Trophoblast cell (in vitro differentiated cells and primary cell): ENCODE measurements around the gene GOLGA6L10.
"Not testable (repeated sequence)": the region's sequence is repeated elsewhere in the genome, so short reads cannot be mapped to it uniquely, and the experiment has no call there.

Source experiments
- DNase-seq, 2 donors: peaks; one replicate each; pipeline ENCODE4 v3.0.0-alpha.2; 2016
- H2AFZ ChIP-seq: 2 replicates; pipeline ENCODE4 v1.6.1; 2013; ENCODE audit warnings: low read length, moderate library complexity, mild to moderate bottlenecking; ENCODE audit not compliant: insufficient read depth, poor library complexity
- H2AK5ac ChIP-seq: 2 replicates; pipeline ENCODE4 v1.6.1; 2013; ENCODE audit warnings: mild to moderate bottlenecking, low read length
- H2BK120ac ChIP-seq: 2 replicates; pipeline ENCODE4 v1.6.1; 2013; ENCODE audit warnings: low read length, mild to moderate bottlenecking, moderate library complexity; ENCODE audit not compliant: insufficient read depth, poor library complexity
- H2BK12ac ChIP-seq: 2 replicates; pipeline ENCODE4 v1.6.1; 2013; ENCODE audit warnings: mild to moderate bottlenecking, low read length, moderate library complexity
- H2BK5ac ChIP-seq: 2 replicates; pipeline ENCODE4 v1.6.1; 2013; ENCODE audit warnings: low read length, low read depth, moderate library complexity, mild to moderate bottlenecking; ENCODE audit not compliant: poor library complexity
- H3K14ac ChIP-seq: 2 replicates; pipeline ENCODE4 v1.6.1; 2013; ENCODE audit warnings: mild to moderate bottlenecking, low read length
- H3K18ac ChIP-seq: 2 replicates; pipeline ENCODE4 v1.6.1; 2013; ENCODE audit warnings: mild to moderate bottlenecking, low read length
- H3K23ac ChIP-seq: 2 replicates; pipeline ENCODE4 v1.6.1; 2013; ENCODE audit warnings: low read length
- H3K27ac ChIP-seq: 2 replicates; pipeline ENCODE4 v1.5.1; 2013; ENCODE audit warnings: low read depth, mild to moderate bottlenecking, inconsistent platforms, low read length, moderate library complexity
- H3K27me3 ChIP-seq: 2 replicates; pipeline ENCODE4 v1.6.1; 2013; ENCODE audit warnings: inconsistent platforms, mild to moderate bottlenecking, low read length, moderate library complexity; ENCODE audit not compliant: insufficient read depth
- H3K36me3 ChIP-seq, 2 experiments: 1 replicate in 1 of 2; 2 replicates in 1 of 2; pipeline ENCODE4 v1.6.1; 2013; ENCODE audit warnings: low read length in 2 of 2, mild to moderate bottlenecking in 2 of 2, moderate library complexity in 1 of 2; ENCODE audit not compliant: insufficient read depth in 2 of 2, control insufficient read depth in 1 of 2
- H3K4ac ChIP-seq: 2 replicates; pipeline ENCODE4 v1.6.1; 2013; ENCODE audit warnings: low read depth, mild to moderate bottlenecking, low read length, moderate library complexity
- H3K4me1 ChIP-seq, 2 experiments: 1 replicate in 1 of 2; 2 replicates in 1 of 2; pipeline ENCODE4 v1.6.1; 2013; ENCODE audit warnings: low read length in 2 of 2, mild to moderate bottlenecking in 2 of 2, moderate library complexity in 1 of 2; ENCODE audit not compliant: insufficient read depth in 2 of 2, control insufficient read depth in 1 of 2
- H3K4me2 ChIP-seq: 2 replicates; pipeline ENCODE4 v1.6.1; 2013; ENCODE audit warnings: inconsistent platforms, mild to moderate bottlenecking, low read length, moderate library complexity
- H3K4me3 ChIP-seq: 2 replicates; pipeline ENCODE4 v1.5.1; 2013; ENCODE audit warnings: mild to moderate bottlenecking, low read depth, low read length, inconsistent platforms
- H3K79me1 ChIP-seq: one replicate; pipeline ENCODE4 v1.6.1; 2013; ENCODE audit warnings: low read length
- H3K79me2 ChIP-seq: 2 replicates; pipeline ENCODE4 v1.6.1; 2013; ENCODE audit warnings: low read length, mild to moderate bottlenecking; ENCODE audit not compliant: control insufficient read depth, insufficient read depth, poor library complexity
- H3K9ac ChIP-seq: 2 replicates; pipeline ENCODE4 v1.6.1; 2013; ENCODE audit warnings: mild to moderate bottlenecking, low read length
- H3K9me3 ChIP-seq: 2 replicates; pipeline ENCODE4 v1.6.1; 2013; ENCODE audit warnings: low read depth, mild to moderate bottlenecking, control low read depth, inconsistent platforms, low read length; ENCODE audit not compliant: insufficient read depth
- H4K12ac ChIP-seq: 2 replicates; pipeline ENCODE4 v1.6.1; 2013; ENCODE audit warnings: low read depth, mild to moderate bottlenecking, low read length, moderate library complexity
- H4K8ac ChIP-seq: 2 replicates; pipeline ENCODE4 v1.6.1; 2013; ENCODE audit warnings: low read depth, mild to moderate bottlenecking, low read length, moderate library complexity
- H4K91ac ChIP-seq: one replicate; pipeline ENCODE4 v1.6.1; 2013; ENCODE audit warnings: low read depth, mild to moderate bottlenecking, low read length, moderate library complexity
- WGBS: extraction: QIAGEN DNeasy Blood & Tissue Kit; methylation state at CpG from one replicate; pipeline ENCODE4 v1.1.7; 2013; ENCODE audit warnings: missing lambda C conversion rate; ENCODE audit not compliant: insufficient read length, insufficient coverage; ENCODE audit errors: extremely low coverage; 5-methylcytosine and 5-hydroxymethylcytosine counted together

The GOLGA6L10 gene

DNA sequence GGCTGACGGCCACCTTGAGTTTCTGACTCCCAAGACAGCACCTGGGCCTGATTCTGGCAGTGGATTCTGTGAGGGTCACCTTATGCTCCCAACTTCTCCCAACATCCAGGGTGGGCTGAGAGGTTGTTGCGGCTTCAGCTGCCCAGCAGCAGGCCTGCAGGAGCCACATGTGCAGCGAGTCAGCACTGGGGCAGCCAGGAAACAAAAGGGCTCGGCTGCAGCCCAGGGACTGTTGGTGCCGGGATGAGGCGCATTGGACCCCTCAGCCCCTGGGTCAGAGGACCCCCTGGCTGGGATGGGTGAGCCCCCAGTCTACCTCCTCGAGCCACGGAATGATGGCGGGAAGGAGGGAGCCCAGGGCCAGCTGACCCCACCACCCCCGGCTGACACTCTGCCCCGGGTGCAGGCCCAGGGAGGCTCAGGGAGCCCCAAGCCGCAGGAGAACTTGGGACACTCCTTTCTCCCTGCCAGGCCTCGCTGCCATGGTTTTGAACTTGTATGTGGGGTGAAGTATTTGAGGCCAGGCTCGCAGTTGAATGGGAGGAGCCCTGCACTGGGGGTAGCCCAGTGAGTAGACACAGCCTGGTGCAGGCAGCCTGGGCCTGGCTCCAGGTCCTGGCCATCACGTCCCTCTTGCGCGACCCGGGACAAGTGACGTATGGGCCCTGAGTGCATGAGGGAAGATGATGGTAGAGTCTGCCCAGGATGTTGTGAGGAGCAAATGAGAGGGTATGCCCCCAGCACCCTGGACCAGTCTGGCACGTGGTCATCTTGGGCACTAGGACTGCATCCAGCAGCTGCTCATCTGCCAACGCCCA, 35.1 kb downstream of the GOLGA6L10 start:
- H3K9ac ChIP-seq, H2AK5ac ChIP-seq, H3K14ac ChIP-seq, H3K23ac ChIP-seq, H3K79me1 ChIP-seq, H3K27ac ChIP-seq, H2BK12ac ChIP-seq, H2BK120ac ChIP-seq, H3K18ac ChIP-seq, H4K12ac ChIP-seq, H2AFZ ChIP-seq, H3K27me3 ChIP-seq, H3K4me1 ChIP-seq, H3K4me2 ChIP-seq, H3K4ac ChIP-seq, H4K91ac ChIP-seq, H3K79me2 ChIP-seq, H3K4me3 ChIP-seq, H4K8ac ChIP-seq, H3K9me3 ChIP-seq, DNase-seq, H2BK5ac ChIP-seq, H3K36me3 ChIP-seq: not testable (repeated sequence)
- no CpG with 5 or more reads among the region's 21 CpGs for whole genome bisulfite sequencing

DNA sequence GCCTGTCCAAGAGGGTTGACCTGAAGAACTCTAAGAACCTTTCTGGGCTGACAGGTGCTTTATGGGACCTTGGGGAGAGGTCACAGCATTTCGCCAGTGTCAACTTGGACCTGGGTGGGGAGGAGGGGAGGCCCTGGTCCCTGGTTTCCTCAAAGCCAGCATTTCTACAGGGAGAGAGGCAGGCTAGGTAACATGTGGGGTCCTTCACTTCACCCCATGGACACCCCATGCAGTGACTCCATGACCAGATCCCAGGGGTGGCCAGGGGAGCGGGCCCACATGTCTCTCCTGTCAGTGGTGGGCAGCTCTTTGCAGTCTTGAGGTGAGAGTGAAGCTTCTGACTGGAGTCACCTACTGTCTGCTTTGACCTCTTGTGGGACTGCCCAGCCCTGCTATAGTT, 35.8 kb downstream of the GOLGA6L10 start:
- H4K8ac ChIP-seq: no peak overlapping the region
- no peak overlapping the region for H3K23ac ChIP-seq
- no peak overlapping the region for H3K4ac ChIP-seq
- H2BK5ac ChIP-seq: no peak overlapping the region
- H2AK5ac ChIP-seq: no peak overlapping the region
- no peaks in the 10 kb centered on the region for H3K27me3 ChIP-seq
- H3K9ac ChIP-seq: no peak overlapping the region
- H3K9me3 ChIP-seq: no peaks in the 10 kb centered on the region
- H2BK12ac ChIP-seq: no peak overlapping the region
- no peaks in the 10 kb centered on the region for H3K4me1 ChIP-seq
- H4K12ac ChIP-seq: no peak overlapping the region
- no peak overlapping the region for H3K27ac ChIP-seq
- DNase-seq: no peak
- H3K4me2 ChIP-seq: no peak overlapping the region
- no peak overlapping the region for H3K4me3 ChIP-seq
- no CpG with 5 or more reads among the region's 2 CpGs for WGBS
- H3K79me2 ChIP-seq: no peaks in the 10 kb centered on the region
- no peak overlapping the region for H4K91ac ChIP-seq
- H2AFZ ChIP-seq: no peak overlapping the region
- H2BK120ac ChIP-seq: no peak overlapping the region
- H3K79me1 ChIP-seq: no peaks in the 10 kb centered on the region
- no peak overlapping the region for H3K18ac ChIP-seq
- H3K36me3 ChIP-seq: no peaks in the 10 kb centered on the region
- H3K14ac ChIP-seq: no peak overlapping the region

DNA sequence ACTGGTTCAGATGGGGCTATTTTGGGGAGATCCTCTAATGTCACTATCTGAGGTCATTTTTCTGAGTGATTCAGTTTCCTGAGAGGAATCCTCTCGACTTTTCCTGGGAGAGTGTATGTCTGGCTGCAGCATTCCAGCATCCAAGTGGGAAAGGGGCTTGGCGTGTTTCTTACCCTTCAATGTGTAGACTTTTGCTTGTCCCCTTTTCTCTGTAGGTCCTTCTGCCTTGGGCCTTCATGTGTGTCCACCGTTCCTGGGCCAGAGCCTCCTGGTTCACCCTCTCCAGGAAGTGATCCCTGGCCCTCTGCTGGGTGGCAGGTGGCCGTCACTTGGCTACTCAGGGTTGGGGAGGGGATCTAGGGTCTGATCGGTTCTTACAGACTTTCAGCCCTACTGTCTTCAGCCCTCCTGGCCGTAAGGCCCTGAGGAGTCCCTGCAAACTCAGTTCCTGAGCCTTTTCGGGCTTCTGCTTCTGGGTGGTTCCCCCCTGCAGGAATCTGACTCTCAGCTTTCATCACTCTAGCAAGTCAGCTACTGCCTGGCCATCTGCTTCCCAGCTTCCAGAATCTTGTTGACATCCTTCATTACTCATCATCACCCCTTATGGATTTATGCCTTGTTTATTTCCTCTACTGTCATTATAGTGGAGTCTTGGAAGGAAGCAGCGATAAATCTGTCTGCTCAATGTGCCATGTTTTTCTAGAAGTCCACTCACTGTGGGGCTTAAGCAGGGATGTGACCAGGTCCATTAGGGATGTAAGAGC, 36.5 kb downstream of the GOLGA6L10 start:
- no peak overlapping the region for H4K12ac ChIP-seq
- WGBS: no CpG with 5 or more reads among the region's 8 CpGs
- no peak for DNase-seq
- H2BK5ac ChIP-seq: no peak overlapping the region
- no peak overlapping the region for H4K8ac ChIP-seq
- H3K4me1 ChIP-seq: no peaks in the 10 kb centered on the region
- no peak overlapping the region for H3K14ac ChIP-seq
- H2BK120ac ChIP-seq: no peak overlapping the region
- H3K23ac ChIP-seq: no peak overlapping the region
- H4K91ac ChIP-seq: no peak overlapping the region
- no peak overlapping the region for H3K18ac ChIP-seq
- no peak overlapping the region for H2BK12ac ChIP-seq
- H3K4ac ChIP-seq: no peak overlapping the region
- no peaks in the 10 kb centered on the region for H3K27me3 ChIP-seq
- no peak overlapping the region for H3K4me3 ChIP-seq
- H3K9me3 ChIP-seq: no peaks in the 10 kb centered on the region
- no peaks in the 10 kb centered on the region for H3K79me1 ChIP-seq
- H3K4me2 ChIP-seq: no peak overlapping the region
- H3K79me2 ChIP-seq: no peaks in the 10 kb centered on the region
- no peak overlapping the region for H2AFZ ChIP-seq
- no peaks in the 10 kb centered on the region for H3K36me3 ChIP-seq
- no peak overlapping the region for H2AK5ac ChIP-seq
- no peak overlapping the region for H3K9ac ChIP-seq
- H3K27ac ChIP-seq: no peak overlapping the region

DNA sequence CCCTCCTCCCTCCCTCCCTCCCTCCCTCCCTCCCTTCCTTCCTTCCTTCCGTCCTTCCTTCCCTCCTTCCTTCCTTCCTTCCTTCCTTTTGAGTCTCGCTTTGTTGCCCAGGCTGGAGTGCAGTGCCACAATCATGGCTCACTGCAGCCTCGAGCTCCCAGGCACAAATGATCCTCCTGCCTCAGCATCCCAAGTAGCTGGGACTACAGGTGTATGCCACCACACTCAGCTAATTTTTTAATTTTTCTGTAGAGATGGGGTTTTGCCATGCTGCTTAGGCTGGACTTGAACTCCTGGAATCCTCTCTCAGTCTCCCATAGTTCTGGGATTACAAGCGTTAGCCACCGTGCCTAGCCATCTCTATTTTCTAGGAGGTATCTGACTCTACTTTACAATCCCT, 38.0 kb downstream of the GOLGA6L10 start:
- not testable (repeated sequence) for H3K9ac ChIP-seq, H3K4me1 ChIP-seq, H2BK120ac ChIP-seq, H3K79me2 ChIP-seq, H3K27ac ChIP-seq, H2BK12ac ChIP-seq, H3K36me3 ChIP-seq, H3K9me3 ChIP-seq, H4K91ac ChIP-seq, H2BK5ac ChIP-seq, H3K14ac ChIP-seq, H3K4me2 ChIP-seq, H2AFZ ChIP-seq, H2AK5ac ChIP-seq, H3K79me1 ChIP-seq, H3K27me3 ChIP-seq, DNase-seq, H4K12ac ChIP-seq, H3K4ac ChIP-seq, H3K4me3 ChIP-seq, H3K23ac ChIP-seq, H3K18ac ChIP-seq, H4K8ac ChIP-seq
- no CpG with 5 or more reads among the region's 5 CpGs for WGBS
